ENCODE results near the gene COL2A1. TPM values are rescaled to one million over a fixed set of nuclear protein-coding genes. Genes with fewer than 3 reads are reported as not detected.

Gene COL2A1
- total and polyA plus RNA-seq, 2 experiments from 2014 or later, result not detected

DNA sequence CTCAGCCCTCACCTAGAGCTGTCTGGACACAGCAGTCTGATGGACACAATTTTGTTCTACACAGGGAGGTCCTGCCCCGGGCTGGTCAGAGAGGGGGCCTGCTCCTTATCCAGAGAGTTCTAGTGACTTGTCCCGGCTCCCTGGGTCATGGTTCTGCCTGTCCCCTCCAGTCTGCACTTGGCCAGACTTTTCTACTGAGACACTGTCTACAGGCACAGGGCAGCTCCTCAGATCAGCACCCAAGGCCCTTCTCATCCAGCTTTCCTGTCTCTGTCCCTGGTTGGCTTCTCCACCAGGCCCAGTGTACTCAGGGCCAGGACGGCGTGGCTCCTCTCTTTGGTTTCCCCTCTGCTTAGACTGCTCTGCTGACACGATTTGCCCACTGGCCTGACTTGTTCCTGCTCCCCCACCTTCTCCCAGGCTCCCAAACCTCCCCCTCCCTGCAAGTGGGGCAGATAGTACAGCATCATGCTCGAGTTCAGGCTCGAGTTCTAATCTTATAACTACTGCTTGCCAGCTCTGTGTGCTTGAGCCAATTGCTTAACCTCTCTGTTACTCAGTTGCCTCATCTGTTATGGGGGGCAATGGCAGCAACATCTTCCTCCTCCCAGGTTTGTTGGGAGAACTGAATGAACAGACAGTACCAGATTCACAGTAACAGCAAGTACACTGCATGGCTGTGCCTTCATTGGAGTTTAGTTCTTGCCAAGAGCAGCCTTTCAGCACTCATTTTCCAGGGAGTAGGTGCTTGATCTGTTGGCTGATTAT is 22.0 kb upstream of the COL2A1 start:
- Histone ChIP-seq H4K20me1 (ENCODE audit: insufficient read depth) (no peaks in the 10 kb centered on the region), H3K79me2 (ENCODE audit: insufficient read depth) (no peaks in the 10 kb centered on the region), H3K27ac (no peak overlapping the region), H3K9me3 (ENCODE audit: low read depth) (no peaks in the 10 kb centered on the region), H3K4me2 (ENCODE audit: unreplicated experiment) (no peak overlapping the region), H3F3A (ENCODE audit: insufficient read depth) (no peaks in the 10 kb centered on the region), H2AFZ (no peak overlapping the region), H3K4me3 (no peak overlapping the region), H3K36me3 (ENCODE audit: low read depth) (no peaks in the 10 kb centered on the region), H3K4me1 (ENCODE audit: insufficient read depth) (no peaks in the 10 kb centered on the region), H3K9ac (no peak overlapping the region), H3K9me2 (ENCODE audit: insufficient read depth) (no peaks in the 10 kb centered on the region), H3K27me3 (replicated peaks; ENCODE audit: insufficient read depth) (peaks cover 29% of the 10 kb centered on the region)
- in situ Hi-C loops (cut with MboI), result no loop called here
- no peak for TF ChIP-seq EZH2 (IDR thresholded peaks at IDR 0.05; ENCODE audit: insufficient read depth, poor library complexity, severe bottlenecking)
- no peak for TF ChIP-seq EZH2phosphoT487 (IDR thresholded peaks at IDR 0.05; ENCODE audit: insufficient read depth, low read depth)
- DNase-seq, result no peak
- 56 to 67% methylated on average over 7 of the region's 7 CpGs for WGBS, 2 experiments (ENCODE audit: low coverage in 1 of 2, low lambda C conversion rate in 2 of 2, missing lambda C conversion rate in 2 of 2)

GRCh38 chr12:48025281-48025680 is 21.0 kb upstream of the COL2A1 start:
- H3K9me2 ChIP-seq (ENCODE audit: insufficient read depth), result no peaks in the 10 kb centered on the region
- WGBS, 2 experiments (ENCODE audit: low coverage in 1 of 2, low lambda C conversion rate in 2 of 2, missing lambda C conversion rate in 2 of 2), result 35 to 46% methylated on average over 7 of the region's 7 CpGs
- no peaks in the 10 kb centered on the region for H3K79me2 ChIP-seq (ENCODE audit: insufficient read depth)
- no peak overlapping the region for H3K4me2 ChIP-seq (ENCODE audit: unreplicated experiment)
- no peaks in the 10 kb centered on the region for H3K36me3 ChIP-seq (ENCODE audit: low read depth)
- no peak for DNase-seq
- peaks cover 35% of the 10 kb centered on the region for H3K27me3 ChIP-seq (replicated peaks; ENCODE audit: insufficient read depth)
- H3K9ac ChIP-seq, result no peak overlapping the region
- no peak overlapping the region for H3K4me3 ChIP-seq
- H3K27ac ChIP-seq, result no peak overlapping the region
- H2AFZ ChIP-seq, result no peak overlapping the region
- no peaks in the 10 kb centered on the region for H3K9me3 ChIP-seq (ENCODE audit: low read depth)
- H3F3A ChIP-seq (ENCODE audit: insufficient read depth), result no peaks in the 10 kb centered on the region
- in situ Hi-C loops (cut with MboI), result no loop called here
- no peaks in the 10 kb centered on the region for H3K4me1 ChIP-seq (ENCODE audit: insufficient read depth)
- TF ChIP-seq EZH2phosphoT487 (IDR thresholded peaks at IDR 0.05; ENCODE audit: insufficient read depth, low read depth) (no peak), EZH2 (IDR thresholded peaks at IDR 0.05; ENCODE audit: insufficient read depth, poor library complexity, severe bottlenecking) (no peak)
- H4K20me1 ChIP-seq (ENCODE audit: insufficient read depth), result no peaks in the 10 kb centered on the region

DNA sequence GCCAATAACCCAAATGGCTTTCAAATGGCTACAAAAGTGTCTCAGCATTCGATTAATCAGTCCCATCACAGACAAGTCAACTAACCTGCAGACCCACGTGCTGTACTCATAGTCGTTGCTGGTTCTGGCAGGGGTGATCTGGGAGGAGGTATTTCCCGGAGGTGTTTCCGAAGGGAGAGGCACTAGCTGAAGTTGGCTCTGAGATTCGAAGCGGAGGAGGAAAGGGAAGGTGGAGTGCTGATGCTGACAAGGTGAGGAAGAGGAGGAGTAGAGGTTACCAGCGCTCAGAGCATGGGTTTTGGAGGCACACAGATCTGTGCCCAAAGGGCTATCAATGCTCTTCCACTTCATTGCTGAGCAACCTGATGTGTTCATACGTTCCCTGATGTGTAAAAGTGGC is 20.5 kb upstream of the COL2A1 start:
- Histone ChIP-seq H3F3A (ENCODE audit: insufficient read depth) (no peaks in the 10 kb centered on the region), H3K27me3 (replicated peaks; ENCODE audit: insufficient read depth) (peaks cover 38% of the 10 kb centered on the region), H3K27ac (no peak overlapping the region), H2AFZ (no peak overlapping the region), H3K9ac (no peak overlapping the region), H3K4me2 (ENCODE audit: unreplicated experiment) (no peak overlapping the region), H3K9me3 (ENCODE audit: low read depth) (no peaks in the 10 kb centered on the region), H3K79me2 (ENCODE audit: insufficient read depth) (no peaks in the 10 kb centered on the region), H4K20me1 (ENCODE audit: insufficient read depth) (no peaks in the 10 kb centered on the region), H3K4me1 (ENCODE audit: insufficient read depth) (no peaks in the 10 kb centered on the region), H3K9me2 (ENCODE audit: insufficient read depth) (no peaks in the 10 kb centered on the region), H3K36me3 (ENCODE audit: low read depth) (no peaks in the 10 kb centered on the region), H3K4me3 (no peak overlapping the region)
- DNase-seq, result no peak
- TF ChIP-seq EZH2phosphoT487 (IDR thresholded peaks at IDR 0.05; ENCODE audit: insufficient read depth, low read depth) (no peak), EZH2 (IDR thresholded peaks at IDR 0.05; ENCODE audit: insufficient read depth, poor library complexity, severe bottlenecking) (no peak)
- in situ Hi-C loops (cut with MboI), result no loop called here
- WGBS, 2 experiments (ENCODE audit: low coverage in 1 of 2, low lambda C conversion rate in 2 of 2, missing lambda C conversion rate in 2 of 2), result 56 to 58% methylated on average over 9 of the region's 9 CpGs

DNA sequence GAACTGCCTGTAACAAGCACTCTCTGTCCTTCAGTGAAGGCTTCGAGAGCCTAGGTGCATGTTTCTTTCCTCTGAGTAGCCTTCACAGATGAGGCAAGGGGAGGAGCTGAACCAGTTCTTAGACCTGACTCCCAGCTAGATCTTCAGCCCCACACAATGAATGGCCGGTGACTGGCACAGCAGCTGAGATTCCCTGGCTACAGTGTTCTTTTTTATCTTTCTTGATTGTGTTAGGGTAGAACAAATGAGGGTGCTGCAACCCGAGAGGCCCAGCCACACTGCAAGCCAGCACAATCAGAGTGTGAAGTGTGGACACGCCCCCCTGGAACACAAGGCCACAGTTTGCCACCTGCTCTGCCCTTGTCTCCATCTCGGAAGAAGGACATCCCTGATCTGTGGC is 19.1 kb upstream of the COL2A1 start:
- WGBS, 2 experiments (ENCODE audit: low coverage in 1 of 2, low lambda C conversion rate in 2 of 2, missing lambda C conversion rate in 2 of 2), result 16 to 32% methylated on average over 5 of the region's 5 CpGs
- TF ChIP-seq EZH2 (IDR thresholded peaks at IDR 0.05; ENCODE audit: insufficient read depth, poor library complexity, severe bottlenecking) (no peak), EZH2phosphoT487 (IDR thresholded peaks at IDR 0.05; ENCODE audit: insufficient read depth, low read depth) (no peak)
- H3K36me3 ChIP-seq (ENCODE audit: low read depth), result no peaks in the 10 kb centered on the region
- no peak overlapping the region for H3K4me2 ChIP-seq (ENCODE audit: unreplicated experiment)
- in situ Hi-C loops (cut with MboI), result no loop called here
- no peak overlapping the region for H3K27ac ChIP-seq
- H3K79me2 ChIP-seq (ENCODE audit: insufficient read depth), result no peaks in the 10 kb centered on the region
- H3F3A ChIP-seq (ENCODE audit: insufficient read depth), result no peaks in the 10 kb centered on the region
- H3K9ac ChIP-seq, result no peak overlapping the region
- no peak overlapping the region for H2AFZ ChIP-seq
- no peaks in the 10 kb centered on the region for H3K9me2 ChIP-seq (ENCODE audit: insufficient read depth)
- no peaks in the 10 kb centered on the region for H3K9me3 ChIP-seq (ENCODE audit: low read depth)
- H3K4me1 ChIP-seq (ENCODE audit: insufficient read depth), result no peaks in the 10 kb centered on the region
- no peaks in the 10 kb centered on the region for H4K20me1 ChIP-seq (ENCODE audit: insufficient read depth)
- H3K4me3 ChIP-seq, result no peak overlapping the region
- no peak for DNase-seq
- H3K27me3 ChIP-seq (replicated peaks; ENCODE audit: insufficient read depth), result peaks cover 48% of the 10 kb centered on the region
